ENCODE measurements around the gene PDE2A.

Gene PDE2A

GRCh38 chr11:72685560-72686480 lies 11.6 kb upstream of the PDE2A start:
- H3K36me3 ChIP-seq (ENCODE audit: control insufficient read depth, insufficient read depth, low read length): no peaks in the 10 kb centered on the region
- no peak for TF ChIP-seq CTCF (IDR thresholded peaks at IDR 0.05)
- H3K9ac ChIP-seq: no peak overlapping the region
- H3K4me2 ChIP-seq (ENCODE audit: low read length): no peak overlapping the region
- no peak overlapping the region for H2AFZ ChIP-seq
- no peak overlapping the region for H3K27ac ChIP-seq
- H3K4me3 ChIP-seq (ENCODE audit: low read depth, low read length): no peak overlapping the region
- no peaks in the 10 kb centered on the region for H3K27me3 ChIP-seq (ENCODE audit: control insufficient read depth, insufficient read depth, low read length)
- H3K79me2 ChIP-seq: no peaks in the 10 kb centered on the region
- H3K9me3 ChIP-seq (ENCODE audit: control insufficient read depth, low read length): no peaks in the 10 kb centered on the region
- no peaks in the 10 kb centered on the region for H3K4me1 ChIP-seq

DNA sequence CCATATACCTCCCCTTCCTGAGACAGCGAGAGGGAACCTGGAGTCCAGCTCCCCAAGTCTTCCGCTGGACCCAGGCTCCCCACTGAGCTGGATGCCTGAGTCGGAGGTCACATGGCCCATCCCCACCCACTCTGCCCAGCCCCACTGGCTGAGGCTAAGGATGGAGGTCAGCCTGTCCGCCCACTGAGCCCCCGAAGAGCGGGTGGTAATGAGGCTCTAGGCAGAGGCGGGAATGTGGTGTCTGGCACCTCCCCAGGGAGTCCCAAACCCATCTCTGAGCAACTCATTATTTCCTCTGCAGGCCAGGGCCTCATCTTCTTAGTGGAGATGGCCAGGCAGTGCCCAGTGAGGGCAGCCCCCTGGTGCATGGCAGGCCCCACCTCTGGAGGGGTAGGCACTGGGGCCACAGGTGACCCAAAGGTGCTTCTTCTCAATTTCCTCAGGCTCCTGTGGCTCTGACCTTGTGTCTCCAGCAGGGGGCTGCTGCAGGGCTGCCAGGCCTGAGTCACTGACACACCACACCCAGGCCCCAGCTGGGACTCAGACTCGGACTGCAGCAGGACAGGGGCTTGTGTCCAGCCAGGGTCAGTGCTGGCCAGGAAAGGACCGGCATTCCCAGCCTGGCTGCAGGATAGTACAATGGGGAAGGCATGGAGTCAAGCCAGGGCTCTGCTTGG lies 10.2 kb upstream of the PDE2A start:
- H2AFZ ChIP-seq: no peak overlapping the region
- H3K4me3 ChIP-seq (ENCODE audit: low read depth, low read length): no peak overlapping the region
- no peaks in the 10 kb centered on the region for H3K4me1 ChIP-seq
- no peak overlapping the region for H3K27ac ChIP-seq
- no peak overlapping the region for H3K4me2 ChIP-seq (ENCODE audit: low read length)
- no peaks in the 10 kb centered on the region for H3K36me3 ChIP-seq (ENCODE audit: control insufficient read depth, insufficient read depth, low read length)
- TF ChIP-seq CTCF (IDR thresholded peaks at IDR 0.05): peak; percentile 22
- H3K79me2 ChIP-seq: no peaks in the 10 kb centered on the region
- H3K9me3 ChIP-seq (ENCODE audit: control insufficient read depth, low read length): no peaks in the 10 kb centered on the region
- no peaks in the 10 kb centered on the region for H3K27me3 ChIP-seq (ENCODE audit: control insufficient read depth, insufficient read depth, low read length)
- no peak overlapping the region for H3K9ac ChIP-seq

DNA sequence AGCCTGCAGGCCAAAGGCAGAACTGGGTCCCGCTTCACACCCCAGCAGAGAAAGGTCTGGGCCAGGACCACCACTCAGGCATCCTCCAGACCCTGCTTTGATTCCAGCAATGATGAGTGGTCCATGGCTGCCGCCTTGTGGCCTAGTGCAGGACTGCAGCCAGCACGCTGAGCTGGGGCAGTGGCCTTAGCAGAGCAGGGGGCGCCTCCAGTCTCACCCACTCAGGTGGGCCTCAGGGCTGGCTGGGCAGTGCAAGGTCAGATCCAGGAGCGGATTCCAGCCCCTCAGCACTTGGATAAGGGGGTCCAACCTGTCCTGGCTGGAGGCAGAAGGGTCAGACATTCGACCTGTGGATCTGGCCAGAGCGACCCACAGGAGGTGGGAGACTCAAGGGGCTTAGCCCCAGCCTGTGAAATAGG lies 9.6 kb upstream of the PDE2A start:
- H2AFZ ChIP-seq: no peak overlapping the region
- H3K36me3 ChIP-seq (ENCODE audit: control insufficient read depth, insufficient read depth, low read length): no peaks in the 10 kb centered on the region
- no peak overlapping the region for H3K9ac ChIP-seq
- no peak overlapping the region for H3K27ac ChIP-seq
- peak; percentile 80 for TF ChIP-seq CTCF (IDR thresholded peaks at IDR 0.05)
- no peak overlapping the region for H3K4me2 ChIP-seq (ENCODE audit: low read length)
- H3K27me3 ChIP-seq (ENCODE audit: control insufficient read depth, insufficient read depth, low read length): no peaks in the 10 kb centered on the region
- H3K79me2 ChIP-seq: no peaks in the 10 kb centered on the region
- H3K4me3 ChIP-seq (ENCODE audit: low read depth, low read length): no peak overlapping the region
- H3K4me1 ChIP-seq: no peaks in the 10 kb centered on the region
- no peaks in the 10 kb centered on the region for H3K9me3 ChIP-seq (ENCODE audit: control insufficient read depth, low read length)

DNA sequence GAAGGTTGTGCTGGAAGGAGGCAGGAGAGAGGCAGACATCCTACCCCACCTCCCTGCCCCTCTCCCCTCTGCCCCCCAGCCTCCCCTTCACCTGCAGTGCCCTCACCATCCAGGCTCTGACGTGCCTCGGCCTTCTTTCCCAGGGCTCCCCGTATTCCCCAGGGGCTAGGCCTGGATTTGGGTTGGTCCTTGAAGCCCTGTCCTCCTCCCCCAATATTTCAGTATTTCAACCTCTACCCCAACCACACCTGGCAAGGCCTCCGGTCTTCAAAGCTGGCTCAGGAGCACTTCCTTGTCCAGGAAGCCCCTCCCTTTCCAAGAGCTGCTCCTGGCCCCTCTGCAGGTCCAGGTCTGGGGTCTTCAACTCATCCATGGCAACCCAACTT lies 8.6 kb upstream of the PDE2A start:
- Histone ChIP-seq H3K79me2 (no peaks in the 10 kb centered on the region), H3K36me3 (ENCODE audit: control insufficient read depth, insufficient read depth, low read length) (no peaks in the 10 kb centered on the region), H3K4me3 (ENCODE audit: low read depth, low read length) (no peak overlapping the region), H3K4me1 (no peaks in the 10 kb centered on the region), H3K9ac (no peak overlapping the region), H3K4me2 (ENCODE audit: low read length) (no peak overlapping the region), H3K27ac (no peak overlapping the region), H2AFZ (no peak overlapping the region), H3K27me3 (ENCODE audit: control insufficient read depth, insufficient read depth, low read length) (no peaks in the 10 kb centered on the region), H3K9me3 (ENCODE audit: control insufficient read depth, low read length) (no peaks in the 10 kb centered on the region)
- TF ChIP-seq CTCF (IDR thresholded peaks at IDR 0.05): no peak
